ENCODE results near the gene TMEM270. TPM values are rescaled to one million over a fixed set of nuclear protein-coding genes. Genes with fewer than 3 reads are reported as not detected.

The TMEM270 gene
- total RNA-seq, 1 experiment from 2014 or later, result 1.1 TPM

DNA sequence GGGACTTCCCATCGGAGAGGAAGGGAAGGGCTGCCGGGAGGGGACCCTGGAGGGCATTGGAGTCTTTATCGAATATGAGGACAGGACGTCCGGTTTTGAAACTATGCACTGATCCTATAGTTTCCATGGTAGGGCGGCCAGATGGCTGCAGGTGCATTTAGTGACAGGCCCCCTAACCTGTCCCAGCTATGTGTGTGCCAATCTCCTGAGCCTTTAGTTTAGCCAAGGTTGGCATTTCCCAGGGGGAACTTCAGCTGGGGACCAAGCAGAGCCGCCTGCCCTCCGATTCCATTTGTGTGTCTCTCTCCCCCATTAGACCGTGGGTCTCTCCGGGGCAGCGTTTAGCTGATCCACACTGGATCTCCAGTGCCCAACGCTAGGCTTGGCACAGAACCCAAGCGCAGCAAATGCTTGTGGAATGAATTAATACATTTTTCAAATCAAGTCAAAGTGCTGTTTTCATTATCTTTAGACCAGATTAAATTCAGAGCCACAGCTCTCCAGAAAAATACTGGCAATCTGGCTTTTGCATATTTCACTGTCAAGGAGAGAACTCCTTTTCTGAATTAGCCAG, 19.9 kb downstream of the TMEM270 start:
- H3K27me3 ChIP-seq (ENCODE audit: insufficient read depth, low read length), result peaks cover 12% of the 10 kb centered on the region; the same call in 1 of the 2 replicates
- ChIA-PET RAD21 (ENCODE audit: low non-redundant PET in 1 of 2, low total read pairs in 2 of 2, uncharacterized antibody in 2 of 2, unreplicated experiment in 2 of 2) (interaction anchor here in 1 of 2 experiments (0.6 kb wide), 1 partner anchor 618 kb away, joined by 3 read pairs; no protein-coding TSS in a partner anchor), POLR2A (no interaction called here), CTCF (interaction anchor here (1.3 to 1.5 kb wide), 2 partner anchors 10 to 146 kb away, joined by 3 read pairs; no protein-coding TSS in a partner anchor)
- no peak overlapping the region for H3K27ac ChIP-seq (ENCODE audit: low read depth, low read length)
- no TSS peak for BruUV-seq (replicated peaks)
- H3K4me1 ChIP-seq (ENCODE audit: control insufficient read depth in 1 of 2, insufficient read depth in 2 of 2, low read length in 2 of 2), result no peaks in the 10 kb centered on the region
- no peak overlapping the region for H3K4me3 ChIP-seq (replicated peaks in 1 of 2; ENCODE audit: low read depth in 1 of 2, low read length in 2 of 2)
- H2AFZ ChIP-seq (ENCODE audit: low read depth, low read length, poor library complexity, severe bottlenecking), result no peak overlapping the region
- no peak overlapping the region for H3K4me2 ChIP-seq (ENCODE audit: low read length)
- H3K9ac ChIP-seq (ENCODE audit: low read length), result no peak overlapping the region
- H3K79me2 ChIP-seq (ENCODE audit: insufficient read depth, low read length), result no peaks in the 10 kb centered on the region
- intact Hi-C loops (cut with micrococcal nuclease), result no loop called here
- DNase-seq (ENCODE audit: low read depth, low spot score), result no peak
- ATAC-seq, result no peak
- TF ChIP-seq YY1 (IDR thresholded peaks at IDR 0.05; ENCODE audit: extremely low read depth, insufficient replicate concordance, low read depth, low read length) (no peak), ZFX (IDR thresholded peaks at IDR 0.05) (no peak), POLR2A (IDR thresholded peaks at IDR 0.05; ENCODE audit: borderline replicate concordance, extremely low read depth, insufficient read depth, insufficient read length) (no peak), ZNF274 (IDR thresholded peaks at IDR 0.05; ENCODE audit: low read depth, low read length) (no peak), FOSL1 (IDR thresholded peaks at IDR 0.05; ENCODE audit: low read depth) (no peak), SRF (IDR thresholded peaks at IDR 0.05; ENCODE audit: low read depth) (no peak)
- TF ChIP-seq, protein P1, sequence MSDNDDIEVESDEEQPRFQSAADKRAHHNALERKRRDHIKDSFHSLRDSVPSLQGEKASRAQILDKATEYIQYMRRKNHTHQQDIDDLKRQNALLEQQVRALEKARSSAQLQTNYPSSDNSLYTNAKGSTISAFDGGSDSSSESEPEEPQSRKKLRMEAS (IDR thresholded peaks at IDR 0.05), result no peak
- H3K36me3 ChIP-seq (ENCODE audit: control insufficient read depth in 1 of 2, insufficient read depth in 2 of 2, low read length in 2 of 2), result no peaks in the 10 kb centered on the region
- H3K9me3 ChIP-seq (ENCODE audit: control insufficient read depth in 1 of 2, insufficient read depth in 1 of 2, low read depth in 1 of 2, low read length in 2 of 2), result no peaks in the 10 kb centered on the region
- H4K20me1 ChIP-seq (ENCODE audit: insufficient read depth), result no peaks in the 10 kb centered on the region
- no peaks in the 10 kb centered on the region for H3K9me2 ChIP-seq (ENCODE audit: insufficient read depth)

DNA sequence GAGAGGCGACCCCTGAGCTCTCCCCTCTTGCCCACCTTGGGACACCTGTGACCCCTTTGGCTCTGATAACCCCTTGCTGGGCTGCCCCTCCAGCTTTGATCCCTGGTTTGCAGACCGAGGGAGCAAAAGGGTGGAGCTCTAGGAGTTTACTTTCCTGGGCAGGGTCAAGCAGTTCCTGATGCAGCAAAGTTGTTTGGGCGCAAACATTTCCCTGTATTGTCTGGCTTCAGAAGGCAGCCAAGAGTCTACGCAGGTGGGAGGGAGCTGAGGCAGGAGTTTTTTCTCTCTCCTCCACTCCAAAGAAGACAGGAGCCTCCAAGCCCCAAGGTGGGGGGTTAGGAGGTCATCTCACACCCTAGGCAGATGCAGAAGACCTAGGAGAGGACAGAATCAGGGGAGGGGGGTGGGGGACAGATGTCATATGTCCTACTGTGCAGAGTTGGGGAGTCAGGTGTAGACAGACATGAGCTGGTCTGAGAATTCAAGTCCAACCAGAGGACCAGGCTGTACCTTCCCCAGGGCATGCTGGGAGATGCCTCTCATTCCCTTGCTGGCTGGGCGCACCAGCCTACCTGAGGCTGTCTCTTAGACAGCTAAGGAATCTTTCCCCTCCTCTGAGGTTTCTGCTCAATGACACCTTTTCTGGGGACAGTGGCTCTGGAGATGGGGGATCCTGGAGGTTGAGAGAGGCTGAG, 20.5 kb downstream of the TMEM270 start:
- intact Hi-C loops (cut with micrococcal nuclease), result no loop called here
- DNase-seq (ENCODE audit: low read depth, low spot score) (no peak), ATAC-seq (no peak)
- H4K20me1 ChIP-seq (ENCODE audit: insufficient read depth), result no peaks in the 10 kb centered on the region
- no peaks in the 10 kb centered on the region for H3K36me3 ChIP-seq (ENCODE audit: control insufficient read depth in 1 of 2, insufficient read depth in 2 of 2, low read length in 2 of 2)
- H3K9me3 ChIP-seq (ENCODE audit: control insufficient read depth in 1 of 2, insufficient read depth in 1 of 2, low read depth in 1 of 2, low read length in 2 of 2), result no peaks in the 10 kb centered on the region
- RAD21 ChIA-PET (ENCODE audit: low non-redundant PET in 1 of 2, low total read pairs in 2 of 2, uncharacterized antibody in 2 of 2, unreplicated experiment in 2 of 2), result interaction anchor here in 1 of 2 experiments (0.6 kb wide), 1 partner anchor 617 kb away, joined by 3 read pairs; no protein-coding TSS in a partner anchor
- TF ChIP-seq SP1 (IDR thresholded peaks at IDR 0.05; ENCODE audit: low read depth) (no peak), ELF1 (IDR thresholded peaks at IDR 0.05; ENCODE audit: borderline replicate concordance, low read depth) (no peak), ZFX (IDR thresholded peaks at IDR 0.05) (no peak)
- BruUV-seq (replicated peaks), result no TSS peak
- no peak overlapping the region for H3K4me3 ChIP-seq (replicated peaks in 1 of 2; ENCODE audit: low read depth in 1 of 2, low read length in 2 of 2)
- H3K4me2 ChIP-seq (ENCODE audit: low read length), result no peak overlapping the region
- POLR2A ChIA-PET, result no interaction called here
- no peaks in the 10 kb centered on the region for H3K4me1 ChIP-seq (ENCODE audit: control insufficient read depth in 1 of 2, insufficient read depth in 2 of 2, low read length in 2 of 2)
- H3K27me3 ChIP-seq (ENCODE audit: insufficient read depth, low read length), result peaks cover 12% of the 10 kb centered on the region; the same call in 1 of the 2 replicates
- H3K9ac ChIP-seq (ENCODE audit: low read length), result no peak overlapping the region
- no peak overlapping the region for H3K27ac ChIP-seq (ENCODE audit: low read depth, low read length)
- no peaks in the 10 kb centered on the region for H3K9me2 ChIP-seq (ENCODE audit: insufficient read depth)
- H3K79me2 ChIP-seq (ENCODE audit: insufficient read depth, low read length), result no peaks in the 10 kb centered on the region
- CTCF ChIA-PET, result interaction anchor here (1.3 to 1.5 kb wide), 2 partner anchors 10 to 146 kb away, joined by 3 read pairs; no protein-coding TSS in a partner anchor
- no peak overlapping the region for H2AFZ ChIP-seq (ENCODE audit: low read depth, low read length, poor library complexity, severe bottlenecking)

Data from HCT116 (cell line).